Activated CD4-positive, alpha-beta T cell treated with anti-CD3 and anti-CD28 coated beads, Interleukin-2, Interleukin-4, amounts not matched to agents 100 ng/mL and 50 ng/mL, durations not matched to agents 16 hours and 8 hours (primary cell): ENCODE results near the gene KIAA1210.
"Not testable (repeated sequence)": the region's sequence is repeated elsewhere in the genome, so short reads cannot be mapped to it uniquely, and the experiment has no call there.

Source experiments
- DNase-seq: peaks from one replicate; pipeline ENCODE4 v3.0.0-alpha.2; 2020; ENCODE audit warnings: low spot score

Gene KIAA1210

DNA sequence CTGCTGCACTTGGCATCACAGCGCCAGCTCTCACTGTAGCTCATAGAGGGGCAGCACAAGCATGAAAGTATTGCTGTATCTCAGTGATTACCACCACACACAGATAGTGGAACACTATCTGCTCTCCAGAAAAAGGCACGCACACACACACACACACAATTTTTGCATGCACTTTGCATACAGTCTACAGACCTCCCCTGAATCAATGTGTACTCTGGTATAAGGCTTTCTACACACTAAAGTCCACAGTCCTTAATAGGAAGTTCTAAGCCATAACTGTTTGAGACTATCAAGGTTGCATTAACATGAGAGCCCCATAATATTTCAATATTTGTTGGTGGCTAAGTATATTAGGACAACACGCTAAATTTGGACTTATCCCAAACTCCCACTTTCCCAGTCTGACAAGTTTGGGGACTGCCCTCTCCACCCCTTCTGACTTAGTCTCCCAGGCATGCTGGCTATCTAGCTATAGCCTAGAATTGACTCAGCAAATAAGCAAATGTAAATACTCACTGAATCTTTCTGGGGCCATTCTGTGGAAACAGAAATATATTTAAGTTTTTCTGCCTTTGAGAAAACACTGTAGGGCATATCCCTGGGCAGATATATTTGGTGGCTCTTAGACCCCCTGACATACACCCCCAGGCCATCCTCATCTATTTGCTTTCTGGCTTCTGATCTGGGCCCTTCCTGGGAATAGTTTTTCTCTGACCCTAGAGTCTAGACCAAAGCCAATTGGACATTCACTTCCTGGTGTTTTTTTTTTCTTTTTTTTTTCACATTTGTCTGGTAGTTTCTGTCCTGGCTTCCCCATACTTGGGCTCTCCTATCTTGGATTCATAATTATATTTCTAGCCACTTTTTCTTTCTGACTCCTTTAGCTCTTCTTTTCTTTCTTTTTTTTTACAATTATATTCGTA lies 91.2 kb downstream of the KIAA1210 start:
- DNase-seq: no peak

DNA sequence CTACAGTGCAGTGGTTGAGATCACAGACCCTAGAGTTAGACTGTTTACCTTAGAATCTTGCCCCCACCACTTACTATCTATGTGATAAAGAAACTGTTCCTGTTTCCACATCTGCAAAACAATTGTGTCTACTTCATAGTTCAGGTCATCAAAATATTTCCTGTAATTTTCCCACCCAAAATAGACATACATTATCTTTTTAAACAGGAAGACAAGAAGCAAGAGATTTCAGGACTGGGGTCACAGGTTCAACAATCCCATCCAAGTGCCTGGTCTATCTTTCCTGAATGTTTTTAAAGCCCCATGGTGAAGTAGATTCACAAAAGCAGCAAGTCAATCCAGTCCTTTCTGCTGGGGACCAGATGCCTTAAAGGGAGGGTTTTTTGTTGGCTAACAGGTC lies 96.6 kb downstream of the KIAA1210 start:
- no peak for DNase-seq

DNA sequence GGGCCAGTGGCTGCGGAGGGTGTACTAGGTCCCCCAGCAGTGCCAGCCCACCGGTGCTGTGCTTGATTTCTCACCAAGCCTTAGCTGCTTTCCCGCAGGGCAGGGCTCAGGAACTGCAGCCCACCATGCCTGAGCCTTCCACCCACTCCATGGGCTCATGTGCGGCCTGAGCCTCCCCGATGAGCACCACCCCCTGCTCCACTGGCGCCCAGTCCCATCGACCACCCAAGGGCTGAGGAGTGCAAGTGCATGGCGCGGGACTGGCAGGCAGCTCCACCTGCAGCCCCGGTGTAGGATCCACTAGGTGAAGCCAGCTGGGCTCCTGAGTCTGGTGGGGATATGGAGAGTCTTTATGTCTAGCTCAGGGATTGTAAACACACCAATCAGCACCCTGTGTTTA lies 98.0 kb downstream of the KIAA1210 start:
- not testable (repeated sequence) for DNase-seq

DNA sequence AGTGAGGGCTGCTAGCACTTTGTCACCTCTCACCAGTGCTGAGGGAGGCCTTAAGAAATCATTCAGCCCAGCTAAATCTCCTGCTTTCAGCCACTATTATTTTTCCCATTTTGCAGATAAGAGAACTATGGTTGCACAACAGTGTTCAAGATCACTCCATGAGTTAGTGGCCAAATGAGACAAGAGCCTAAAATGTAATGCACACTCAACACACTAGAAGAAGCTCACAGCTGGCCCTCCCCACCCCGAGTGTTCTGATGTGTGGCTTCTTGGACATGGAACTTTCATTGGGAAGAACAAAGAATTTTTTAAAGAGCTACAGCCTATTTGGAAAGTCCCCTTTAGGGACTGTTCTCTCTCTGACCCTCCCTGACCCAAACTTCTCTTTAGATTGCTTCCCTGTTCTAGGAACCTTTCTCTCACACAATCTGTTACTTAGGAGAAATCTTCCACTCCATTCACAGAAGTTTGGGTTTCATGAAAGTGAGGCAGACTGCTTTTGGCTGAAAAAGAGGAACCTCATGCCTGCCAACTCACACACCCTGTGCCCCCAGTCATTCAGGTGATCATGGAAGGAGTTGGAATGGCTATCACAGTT lies 98.8 kb downstream of the KIAA1210 start:
- DNase-seq: no peak
